SK-N-MC (cell line): Measurements from ENCODE around the gene CARD10.

Source experiments
- EZH2 ChIP-seq: fragments of 200-600 bp; sonication (generic); IDR thresholded peaks from one replicate; pipeline ENCODE4 v1.6.1; 2017; ENCODE audit warnings: antibody characterized with exemption
- POLR2AphosphoS5 ChIP-seq: IDR thresholded peaks from 2 replicates; pipeline ENCODE4 v1.6.1; 2012; ENCODE audit warnings: mild to moderate bottlenecking, low read depth, low read length, borderline replicate concordance

DNA sequence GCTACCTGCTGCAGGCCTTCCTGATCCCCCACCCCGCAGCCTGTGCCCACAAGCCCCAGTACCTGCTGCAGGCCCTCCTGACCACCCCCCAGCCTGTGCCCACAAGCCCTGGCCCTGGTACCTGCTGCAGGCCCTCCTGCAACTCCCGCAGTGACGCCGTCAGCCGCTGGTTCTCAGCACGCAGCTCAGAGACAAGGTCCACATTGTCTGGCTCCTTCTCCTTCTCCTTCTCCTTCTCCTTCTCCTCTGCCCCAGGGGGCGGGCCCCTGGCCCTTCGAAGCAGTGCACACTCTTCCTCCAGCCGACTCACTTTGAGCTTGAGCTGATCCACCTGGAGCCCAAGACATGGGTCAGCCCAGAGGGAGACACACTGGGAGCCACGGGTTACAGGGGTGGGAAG, 9.1 kb downstream of the CARD10 start:
- TF ChIP-seq POLR2AphosphoS5 (no peak), EZH2 (no peak)
